IPS-20b (cell line): ENCODE results near the gene GPRIN1.
"Not testable (repeated sequence)": the region's sequence is repeated elsewhere in the genome, so short reads cannot be mapped to it uniquely, and the experiment has no call there.

ENCODE experiments used
- H3K27ac ChIP-seq: one replicate; pipeline ENCODE4 v1.5.1; 2013; ENCODE audit warnings: low read length
- H3K27me3 ChIP-seq: 2 replicates; pipeline ENCODE4 v1.6.1; 2013; ENCODE audit warnings: mild to moderate bottlenecking, low read length, inconsistent platforms; ENCODE audit not compliant: insufficient read depth
- H3K36me3 ChIP-seq: 2 replicates; pipeline ENCODE4 v1.6.1; 2013; ENCODE audit warnings: low read depth, mild to moderate bottlenecking, inconsistent platforms, low read length, moderate library complexity; ENCODE audit not compliant: insufficient read depth
- H3K4me1 ChIP-seq: 2 replicates; pipeline ENCODE4 v1.6.1; 2013; ENCODE audit warnings: mild to moderate bottlenecking, control low read depth, inconsistent platforms, low read length, moderate library complexity; ENCODE audit not compliant: insufficient read depth
- H3K4me3 ChIP-seq: 2 replicates; pipeline ENCODE4 v1.5.1; 2013; ENCODE audit warnings: mild to moderate bottlenecking, low read length, inconsistent platforms
- H3K9ac ChIP-seq: 2 replicates; pipeline ENCODE4 v1.6.1; 2013; ENCODE audit warnings: low read depth, mild to moderate bottlenecking, inconsistent platforms, low read length, moderate library complexity
- H3K9me3 ChIP-seq: 2 replicates; pipeline ENCODE4 v1.6.1; 2013; ENCODE audit warnings: mild to moderate bottlenecking, low read depth, low read length, inconsistent platforms; ENCODE audit not compliant: insufficient read depth

GPRIN1 gene

GRCh38 chr5:176606032-176606431, 3.9 kb downstream of the GPRIN1 start:
- Histone ChIP-seq H3K27ac (no peak overlapping the region), H3K9me3 (no peaks in the 10 kb centered on the region), H3K27me3 (peaks cover 20% of the 10 kb centered on the region), H3K36me3 (no peaks in the 10 kb centered on the region), H3K4me1 (0 out of 2 replicates have a peak, but pooled peaks cover 2% of the 10 kb centered on the region), H3K9ac (no peak overlapping the region), H3K4me3 (no peak overlapping the region)

GRCh38 chr5:176603091-176603490, 6.9 kb downstream of the GPRIN1 start:
- no peaks in the 10 kb centered on the region for H3K9me3 ChIP-seq

GRCh38 chr5:176601901-176602482, 8.0 kb downstream of the GPRIN1 start:
- no peak overlapping the region for H3K4me3 ChIP-seq
- H3K4me1 ChIP-seq, result no peaks in the 10 kb centered on the region
- H3K27me3 ChIP-seq, result peaks cover 12% of the 10 kb centered on the region; the same call in 1 of the 2 replicates
- no peak overlapping the region for H3K27ac ChIP-seq
- H3K9ac ChIP-seq, result no peak overlapping the region
- H3K36me3 ChIP-seq, result peaks cover 12% of the 10 kb centered on the region; the same call in 1 of the 2 replicates
- H3K9me3 ChIP-seq, result no peaks in the 10 kb centered on the region

More at GRCh38 chr5:176603091-176603490, 6.9 kb downstream of the GPRIN1 start:
- H3K9ac ChIP-seq, result no peak overlapping the region
- no peaks in the 10 kb centered on the region for H3K4me1 ChIP-seq
- H3K27me3 ChIP-seq, result peaks cover 6% of the 10 kb centered on the region; the same call in 1 of the 2 replicates
- H3K27ac ChIP-seq, result no peak overlapping the region
- H3K36me3 ChIP-seq, result peaks cover 11% of the 10 kb centered on the region; the same call in 1 of the 2 replicates
- no peak overlapping the region for H3K4me3 ChIP-seq

GRCh38 chr5:176599749-176600430, 10.1 kb downstream of the GPRIN1 start:
- H3K9me3 ChIP-seq, H3K4me1 ChIP-seq, H3K27ac ChIP-seq, H3K9ac ChIP-seq, H3K4me3 ChIP-seq: not testable (repeated sequence)
- Histone ChIP-seq H3K27me3 (peaks cover 20% of the 10 kb centered on the region; the same call in 1 of the 2 replicates), H3K36me3 (peaks cover 12% of the 10 kb centered on the region; the same call in 1 of the 2 replicates)

GRCh38 chr5:176597417-176598389, 12.3 kb downstream of the GPRIN1 start:
- Histone ChIP-seq H3K4me1 (no peaks in the 10 kb centered on the region), H3K9ac (no peak overlapping the region), H3K36me3 (peaks cover 12% of the 10 kb centered on the region; the same call in 1 of the 2 replicates), H3K4me3 (no peak overlapping the region), H3K27me3 (peaks cover 20% of the 10 kb centered on the region; the same call in 1 of the 2 replicates), H3K27ac (no peak overlapping the region), H3K9me3 (no peaks in the 10 kb centered on the region)

- Histone ChIP-seq H3K36me3 (peaks cover 12% of the 10 kb centered on the region; the same call in 1 of the 2 replicates), H3K9me3 (no peaks in the 10 kb centered on the region; the same call in 1 of the 2 replicates), H3K27ac (no peak overlapping the region), H3K27me3 (peaks cover 20% of the 10 kb centered on the region; the same call in 1 of the 2 replicates), H3K4me3 (no peak overlapping the region; the same call in 1 of the 2 replicates), H3K9ac (no peak overlapping the region), H3K4me1 (no peaks in the 10 kb centered on the region)
These were observed 13.1 kb downstream of the GPRIN1 start for GRCh38 chr5:176596689-176597416.

GRCh38 chr5:176596069-176596644, 13.8 kb downstream of the GPRIN1 start:
- Histone ChIP-seq H3K4me3 (no peak overlapping the region), H3K27ac (no peak overlapping the region), H3K9me3 (peaks cover 4% of the 10 kb centered on the region; the same call in 1 of the 2 replicates), H3K36me3 (peaks cover 12% of the 10 kb centered on the region; the same call in 1 of the 2 replicates), H3K9ac (no peak overlapping the region), H3K4me1 (no peaks in the 10 kb centered on the region), H3K27me3 (peaks cover 20% of the 10 kb centered on the region; the same call in 1 of the 2 replicates)

GRCh38 chr5:176595386-176595943, 14.5 kb downstream of the GPRIN1 start:
- no peak overlapping the region for H3K9ac ChIP-seq
- peaks cover 6% of the 10 kb centered on the region; the same call in 1 of the 2 replicates for H3K9me3 ChIP-seq
- H3K27me3 ChIP-seq, result peaks cover 20% of the 10 kb centered on the region; the same call in 1 of the 2 replicates
- H3K36me3 ChIP-seq, result peaks cover 12% of the 10 kb centered on the region; the same call in 1 of the 2 replicates
- H3K27ac ChIP-seq, result no peak overlapping the region
- no peak overlapping the region for H3K4me3 ChIP-seq
- no peaks in the 10 kb centered on the region for H3K4me1 ChIP-seq

- peaks cover 12% of the 10 kb centered on the region; the same call in 1 of the 2 replicates for H3K36me3 ChIP-seq
- no peak overlapping the region for H3K27ac ChIP-seq
- H3K27me3 ChIP-seq, result peaks cover 24% of the 10 kb centered on the region; the same call in 1 of the 2 replicates
- H3K4me3 ChIP-seq, result no peak overlapping the region
- H3K9me3 ChIP-seq, result peaks cover 6% of the 10 kb centered on the region; the same call in 1 of the 2 replicates
- no peaks in the 10 kb centered on the region for H3K4me1 ChIP-seq
- H3K9ac ChIP-seq, result no peak overlapping the region
These were observed 15.4 kb downstream of the GPRIN1 start for GRCh38 chr5:176594554-176594953.

GRCh38 chr5:176593273-176593869, 16.6 kb downstream of the GPRIN1 start:
- no peak overlapping the region for H3K4me3 ChIP-seq
- H3K9me3 ChIP-seq, result peaks cover 6% of the 10 kb centered on the region; the same call in 1 of the 2 replicates
- H3K36me3 ChIP-seq, result peaks cover 4% of the 10 kb centered on the region; the same call in 1 of the 2 replicates
- no peaks in the 10 kb centered on the region for H3K4me1 ChIP-seq
- H3K27ac ChIP-seq, result no peak overlapping the region
- peaks cover 25% of the 10 kb centered on the region for H3K27me3 ChIP-seq
- no peak overlapping the region for H3K9ac ChIP-seq
